ENCODE measurements around the gene WIPF1.
"Not testable (repeated sequence)": the region's sequence is repeated elsewhere in the genome, so short reads cannot be mapped to it uniquely, and the experiment has no call there.

The WIPF1 gene

DNA sequence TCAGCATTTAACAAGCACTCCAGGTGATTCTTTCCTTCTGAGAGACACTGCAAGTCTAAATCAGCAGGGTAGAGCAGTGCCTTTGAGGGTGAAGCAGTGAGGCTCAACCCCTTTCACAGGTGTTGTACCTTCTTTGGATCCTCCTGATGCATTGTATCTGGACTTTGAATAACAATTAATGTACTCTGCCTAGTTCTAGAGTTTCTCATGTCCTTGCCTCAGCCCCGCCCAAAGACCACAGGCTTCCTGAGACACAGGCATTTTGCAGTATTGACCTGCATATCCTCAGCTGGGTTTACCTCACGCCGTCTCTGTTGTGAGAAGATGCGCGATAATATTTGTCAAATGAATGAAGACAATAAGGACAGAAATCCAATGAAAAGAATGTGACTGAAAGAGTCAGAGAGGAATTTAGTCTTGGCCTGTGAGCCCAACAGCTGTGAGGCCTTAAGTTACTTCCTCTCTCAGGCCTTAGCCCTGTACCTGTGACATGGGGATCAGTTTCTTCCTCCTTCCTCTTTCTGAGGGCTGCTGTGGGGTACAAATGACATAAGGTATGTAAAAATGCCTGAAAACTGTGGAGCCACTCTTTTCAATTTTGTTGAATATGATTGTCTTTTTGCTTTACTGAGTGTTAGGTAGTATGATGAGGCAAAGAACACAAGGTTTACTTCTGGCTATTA, 43.7 kb downstream of the WIPF1 start:
- TF ChIP-seq, protein P1, sequence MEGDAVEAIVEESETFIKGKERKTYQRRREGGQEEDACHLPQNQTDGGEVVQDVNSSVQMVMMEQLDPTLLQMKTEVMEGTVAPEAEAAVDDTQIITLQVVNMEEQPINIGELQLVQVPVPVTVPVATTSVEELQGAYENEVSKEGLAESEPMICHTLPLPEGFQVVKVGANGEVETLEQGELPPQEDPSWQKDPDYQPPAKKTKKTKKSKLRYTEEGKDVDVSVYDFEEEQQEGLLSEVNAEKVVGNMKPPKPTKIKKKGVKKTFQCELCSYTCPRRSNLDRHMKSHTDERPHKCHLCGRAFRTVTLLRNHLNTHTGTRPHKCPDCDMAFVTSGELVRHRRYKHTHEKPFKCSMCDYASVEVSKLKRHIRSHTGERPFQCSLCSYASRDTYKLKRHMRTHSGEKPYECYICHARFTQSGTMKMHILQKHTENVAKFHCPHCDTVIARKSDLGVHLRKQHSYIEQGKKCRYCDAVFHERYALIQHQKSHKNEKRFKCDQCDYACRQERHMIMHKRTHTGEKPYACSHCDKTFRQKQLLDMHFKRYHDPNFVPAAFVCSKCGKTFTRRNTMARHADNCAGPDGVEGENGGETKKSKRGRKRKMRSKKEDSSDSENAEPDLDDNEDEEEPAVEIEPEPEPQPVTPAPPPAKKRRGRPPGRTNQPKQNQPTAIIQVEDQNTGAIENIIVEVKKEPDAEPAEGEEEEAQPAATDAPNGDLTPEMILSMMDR (conservative IDR thresholded peaks at IDR 0.05; ENCODE audit: low read length) = no peak
- no peak overlapping the region for H3K4me3 ChIP-seq (ENCODE audit: low read length)
- DNase-seq (ENCODE audit: low read depth) = no peak

DNA sequence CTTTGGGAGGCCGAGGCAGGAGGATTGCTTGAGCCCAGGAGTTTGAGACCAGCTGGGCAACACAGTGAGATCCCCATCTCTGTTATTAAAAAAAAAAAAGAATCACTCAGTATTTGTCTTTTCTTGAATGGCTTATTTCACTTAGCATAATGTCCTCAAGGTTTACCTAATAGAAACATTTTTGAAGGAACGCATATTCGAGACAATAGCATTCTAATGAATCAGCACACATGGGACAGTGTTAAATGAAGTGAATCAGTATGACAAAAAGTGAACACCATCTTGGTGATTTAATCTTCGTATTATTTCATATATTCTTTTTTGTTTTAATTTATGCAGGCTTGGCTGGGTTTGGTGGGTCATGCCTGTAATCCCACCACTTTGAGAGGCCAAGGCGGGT, 44.7 kb downstream of the WIPF1 start:
- TF ChIP-seq, protein P1 (conservative IDR thresholded peaks at IDR 0.05; ENCODE audit: low read length) = no peak
- no peak for DNase-seq (ENCODE audit: low read depth)
- H3K4me3 ChIP-seq (ENCODE audit: low read length) = no peak overlapping the region

DNA sequence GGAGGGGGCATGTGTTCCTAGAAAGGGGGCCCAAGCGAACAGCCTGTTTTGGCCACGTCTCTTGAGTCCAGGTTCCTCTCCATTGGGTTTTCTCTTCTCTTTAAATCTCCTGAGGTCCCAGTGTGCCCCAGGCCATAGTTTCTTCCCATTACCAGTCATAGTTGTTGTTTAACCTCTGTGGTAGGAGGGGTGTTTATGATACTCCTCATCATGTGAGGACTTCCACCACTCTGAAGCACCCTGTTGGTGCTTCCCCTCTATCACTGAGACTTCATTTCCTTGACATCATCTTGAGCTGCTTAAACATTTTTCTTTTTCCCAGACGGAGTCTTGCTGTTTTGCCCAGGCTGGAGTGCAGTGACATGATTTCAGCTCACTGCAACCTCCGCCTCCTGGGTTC, 45.9 kb downstream of the WIPF1 start:
- H3K4me3 ChIP-seq (ENCODE audit: low read length) = no peak overlapping the region
- DNase-seq (ENCODE audit: low read depth) = no peak
- TF ChIP-seq, protein P1 (conservative IDR thresholded peaks at IDR 0.05; ENCODE audit: low read length) = no peak

DNA sequence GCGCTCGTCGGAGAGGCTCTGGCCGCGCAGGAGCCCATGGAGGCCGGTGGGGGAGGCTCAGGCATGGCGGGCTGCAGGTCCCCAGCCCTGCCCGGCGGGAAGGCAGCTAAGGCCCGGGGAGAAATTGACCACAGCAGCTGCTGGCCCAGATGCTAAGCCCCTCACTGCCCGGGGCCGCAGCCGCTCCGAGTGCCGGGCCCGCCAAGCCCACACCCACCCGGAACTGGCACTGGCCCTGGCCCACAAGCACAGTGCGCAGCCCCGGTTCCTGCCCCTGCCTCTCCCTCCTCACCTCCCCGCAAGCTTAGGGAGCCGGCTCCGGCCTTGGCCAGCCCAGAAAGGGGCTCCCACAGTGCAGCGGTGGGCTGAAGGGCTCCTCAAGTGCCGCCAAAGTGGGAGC, 49.0 kb downstream of the WIPF1 start:
- not testable (repeated sequence) for H3K4me3 ChIP-seq (ENCODE audit: low read length); DNase-seq (ENCODE audit: low read depth)

DNA sequence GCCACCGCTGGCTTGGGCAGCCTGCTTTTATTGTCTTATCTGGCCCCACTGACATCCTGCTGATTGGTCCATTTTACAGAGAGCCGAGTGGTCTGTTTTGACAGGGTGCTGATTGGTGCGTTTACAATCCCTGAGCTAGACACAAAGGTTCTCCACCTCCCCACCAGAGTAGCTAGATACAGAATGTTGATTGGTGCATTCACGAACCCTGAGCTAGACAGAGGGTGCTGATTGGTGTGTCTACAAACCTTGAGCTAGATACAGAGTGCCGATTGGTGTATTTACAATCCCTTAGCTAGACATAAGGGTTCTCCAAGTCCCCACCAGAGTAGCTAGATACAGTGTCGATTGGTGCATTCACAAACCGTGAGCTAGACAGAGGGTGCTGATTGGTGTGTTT, 49.6 kb downstream of the WIPF1 start:
- not testable (repeated sequence) for H3K4me3 ChIP-seq (ENCODE audit: low read length); DNase-seq (ENCODE audit: low read depth)

DNA sequence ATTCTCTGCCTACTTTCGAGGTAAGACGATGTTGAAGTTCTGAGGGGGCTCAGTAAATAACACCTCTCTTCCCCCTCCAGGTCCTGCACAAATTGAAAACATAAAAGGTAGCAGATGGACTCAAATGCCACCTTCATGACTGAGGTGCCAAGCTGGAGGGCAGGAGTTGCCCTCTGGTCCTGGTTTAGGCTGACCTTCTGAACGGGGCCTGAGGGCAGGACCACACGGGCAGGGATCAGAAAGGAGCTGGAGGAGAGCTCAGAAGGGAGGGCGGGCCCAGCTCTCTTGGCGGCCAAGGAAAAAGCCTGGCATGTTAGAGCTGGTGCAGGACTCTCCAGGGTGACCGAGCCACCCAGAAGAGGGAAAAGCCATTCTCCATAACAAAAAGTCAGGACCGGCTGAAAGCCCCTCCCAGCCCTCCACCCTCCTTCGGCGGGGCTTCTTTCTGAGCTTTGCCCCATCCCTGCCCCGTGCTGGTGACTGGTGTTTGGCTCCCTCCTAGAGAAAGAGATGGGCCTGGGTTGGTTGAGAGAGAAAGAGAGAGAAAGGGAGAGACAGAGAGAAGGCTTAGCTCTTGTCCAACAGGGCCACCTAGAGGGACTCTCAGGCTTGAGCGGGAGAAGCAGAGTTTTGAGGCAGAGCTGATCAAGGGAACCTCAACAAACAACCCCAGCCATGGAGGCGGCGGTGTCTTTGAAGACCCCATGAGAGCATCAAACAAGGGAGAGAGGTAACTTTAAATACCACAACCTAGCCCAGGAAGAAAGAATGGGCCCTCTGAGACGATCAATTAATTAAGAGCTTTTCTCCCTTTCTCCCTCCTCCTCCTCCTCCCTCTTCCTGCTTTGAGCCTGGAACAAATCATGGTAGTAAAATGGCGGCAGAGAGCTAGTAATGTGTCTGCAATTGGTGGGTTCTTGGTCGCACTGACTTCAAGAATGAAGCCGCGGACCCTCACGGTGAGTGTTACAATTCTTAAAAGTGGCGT, 50.8 kb downstream of the WIPF1 start:
- H3K4me3 ChIP-seq (ENCODE audit: low read length) = no peak overlapping the region
- TF ChIP-seq, protein P1 (conservative IDR thresholded peaks at IDR 0.05; ENCODE audit: low read length) = peak; percentile 65
- peak; percentile 39 for DNase-seq (ENCODE audit: low read depth)

DNA sequence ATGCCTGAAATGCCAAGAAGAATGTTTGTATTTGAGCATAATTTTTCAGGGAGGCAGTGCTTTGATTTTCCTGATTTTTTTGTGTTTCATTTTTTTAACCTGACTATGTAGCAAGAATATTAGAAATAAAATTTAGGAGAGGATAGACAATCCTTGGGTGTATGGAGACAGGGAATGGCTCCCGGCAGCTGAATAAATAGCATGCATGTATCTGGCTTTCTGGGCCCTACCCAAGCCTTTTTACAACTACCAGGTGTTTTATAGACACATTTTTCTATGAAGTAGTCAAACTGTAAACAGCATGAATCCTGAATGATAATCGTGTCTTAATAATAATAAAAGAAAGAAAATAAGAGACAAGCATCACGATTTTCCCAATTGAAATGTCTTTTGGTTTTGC, 52.4 kb downstream of the WIPF1 start:
- TF ChIP-seq, protein P1 (conservative IDR thresholded peaks at IDR 0.05; ENCODE audit: low read length) = no peak
- no peak for DNase-seq (ENCODE audit: low read depth)
- no peak overlapping the region for H3K4me3 ChIP-seq (ENCODE audit: low read length)

DNA sequence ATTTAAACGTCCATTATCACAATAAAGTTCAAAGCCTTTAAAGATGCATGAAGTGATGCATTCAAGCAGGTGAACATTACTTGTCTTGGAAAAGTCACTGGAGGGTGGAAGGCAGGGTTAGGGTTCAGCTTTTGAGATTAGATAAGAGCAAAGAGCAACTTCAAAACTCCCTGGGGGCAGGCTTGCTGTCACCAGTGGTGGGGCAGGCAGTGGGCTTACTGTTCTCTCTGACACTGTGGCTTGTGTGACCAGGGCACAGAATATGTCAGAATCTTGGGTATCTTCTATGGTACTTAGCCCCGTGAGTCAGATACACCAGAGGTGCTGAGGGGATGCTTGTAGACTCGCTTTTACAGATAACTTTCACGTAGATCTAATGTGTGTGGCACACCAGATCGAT, 52.8 kb downstream of the WIPF1 start:
- TF ChIP-seq, protein P1 (conservative IDR thresholded peaks at IDR 0.05; ENCODE audit: low read length) = no peak
- no peak for DNase-seq (ENCODE audit: low read depth)
- no peak overlapping the region for H3K4me3 ChIP-seq (ENCODE audit: low read length)

Measured in AG10803 (cell line).